Liver (tissue), 3 donors: ENCODE measurements around the gene TMEM120B.

Source experiments
- TAF1 ChIP-seq: conservative IDR thresholded peaks from 2 replicates; pipeline ENCODE4 v1.6.1; 2016; ENCODE audit warnings: antibody characterized with exemption, mild to moderate bottlenecking
- TF ChIP-seq, protein P1 (sequence below): fragments of 150-350 bp; IDR thresholded peaks from 2 replicates; pipeline ENCODE4 v1.5.1; 2017; ENCODE audit warnings: improper control_type of control experiment, low read depth, low read length; ENCODE audit not compliant: missing input control
- donor health status: healthy.
- donor health status: healthy.

DNA sequence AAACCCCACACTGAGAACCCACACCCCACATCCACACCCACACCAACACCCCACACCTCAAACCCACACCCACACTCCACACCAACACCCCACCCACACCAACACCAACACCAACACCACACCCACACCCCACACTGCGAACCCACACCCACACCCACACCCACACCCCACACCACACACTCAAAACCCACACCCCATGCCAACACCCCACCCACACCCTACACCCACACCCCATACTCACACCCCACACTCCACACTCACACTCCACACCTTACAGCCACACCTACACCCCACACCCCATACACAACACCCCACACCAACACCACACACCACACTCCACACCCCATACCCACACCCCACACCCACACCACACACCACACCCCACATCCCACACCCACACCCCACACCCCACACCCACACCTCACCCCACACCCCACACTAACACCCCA is 38.0 kb downstream of the TMEM120B start:
- TF ChIP-seq TAF1, result no peak
- TF ChIP-seq, protein P1, sequence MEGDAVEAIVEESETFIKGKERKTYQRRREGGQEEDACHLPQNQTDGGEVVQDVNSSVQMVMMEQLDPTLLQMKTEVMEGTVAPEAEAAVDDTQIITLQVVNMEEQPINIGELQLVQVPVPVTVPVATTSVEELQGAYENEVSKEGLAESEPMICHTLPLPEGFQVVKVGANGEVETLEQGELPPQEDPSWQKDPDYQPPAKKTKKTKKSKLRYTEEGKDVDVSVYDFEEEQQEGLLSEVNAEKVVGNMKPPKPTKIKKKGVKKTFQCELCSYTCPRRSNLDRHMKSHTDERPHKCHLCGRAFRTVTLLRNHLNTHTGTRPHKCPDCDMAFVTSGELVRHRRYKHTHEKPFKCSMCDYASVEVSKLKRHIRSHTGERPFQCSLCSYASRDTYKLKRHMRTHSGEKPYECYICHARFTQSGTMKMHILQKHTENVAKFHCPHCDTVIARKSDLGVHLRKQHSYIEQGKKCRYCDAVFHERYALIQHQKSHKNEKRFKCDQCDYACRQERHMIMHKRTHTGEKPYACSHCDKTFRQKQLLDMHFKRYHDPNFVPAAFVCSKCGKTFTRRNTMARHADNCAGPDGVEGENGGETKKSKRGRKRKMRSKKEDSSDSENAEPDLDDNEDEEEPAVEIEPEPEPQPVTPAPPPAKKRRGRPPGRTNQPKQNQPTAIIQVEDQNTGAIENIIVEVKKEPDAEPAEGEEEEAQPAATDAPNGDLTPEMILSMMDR, result no peak
